ENCODE results near the gene KDM4D. TPM values are rescaled to one million over a fixed set of nuclear protein-coding genes. Genes with fewer than 3 reads are reported as not detected.

KDM4D gene
- total RNA-seq, 1 donor from 2014 or later, result 1.2 TPM

DNA sequence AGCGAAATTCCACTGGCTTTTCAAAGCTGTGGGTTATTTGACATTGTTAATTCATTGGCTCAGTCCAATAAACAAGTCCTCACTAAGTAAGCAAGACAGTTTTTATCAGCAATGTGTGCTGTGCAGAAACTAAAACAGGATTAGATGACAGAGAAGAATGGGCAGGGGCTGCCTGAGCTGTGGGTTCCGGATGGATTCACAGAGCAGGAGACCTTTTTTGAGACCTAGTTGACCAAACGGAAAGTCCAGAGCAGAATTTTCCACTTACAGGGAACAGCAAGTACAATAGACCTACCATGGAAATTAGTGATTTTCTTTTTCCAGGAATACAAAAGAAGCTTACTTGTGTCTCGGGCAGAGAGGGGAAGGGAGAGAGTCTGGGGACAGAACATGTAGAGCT is 70.5 kb downstream of the KDM4D start:
- Mint-ChIP-seq H3K27me3 (peaks cover 4% of the 10 kb centered on the region), H3K9me3 (ENCODE audit: low read depth) (no peaks in the 10 kb centered on the region), H3K4me1 (ENCODE audit: low read depth) (peaks cover 11% of the 10 kb centered on the region), H3K27ac (no peak overlapping the region), H3K36me3 (ENCODE audit: insufficient read depth) (no peaks in the 10 kb centered on the region), H3K4me3 (ENCODE audit: low read depth) (no peak overlapping the region)
- no peak for DNase-seq (ENCODE audit: low spot score, unreplicated experiment)
- TF ChIP-seq, protein P1, sequence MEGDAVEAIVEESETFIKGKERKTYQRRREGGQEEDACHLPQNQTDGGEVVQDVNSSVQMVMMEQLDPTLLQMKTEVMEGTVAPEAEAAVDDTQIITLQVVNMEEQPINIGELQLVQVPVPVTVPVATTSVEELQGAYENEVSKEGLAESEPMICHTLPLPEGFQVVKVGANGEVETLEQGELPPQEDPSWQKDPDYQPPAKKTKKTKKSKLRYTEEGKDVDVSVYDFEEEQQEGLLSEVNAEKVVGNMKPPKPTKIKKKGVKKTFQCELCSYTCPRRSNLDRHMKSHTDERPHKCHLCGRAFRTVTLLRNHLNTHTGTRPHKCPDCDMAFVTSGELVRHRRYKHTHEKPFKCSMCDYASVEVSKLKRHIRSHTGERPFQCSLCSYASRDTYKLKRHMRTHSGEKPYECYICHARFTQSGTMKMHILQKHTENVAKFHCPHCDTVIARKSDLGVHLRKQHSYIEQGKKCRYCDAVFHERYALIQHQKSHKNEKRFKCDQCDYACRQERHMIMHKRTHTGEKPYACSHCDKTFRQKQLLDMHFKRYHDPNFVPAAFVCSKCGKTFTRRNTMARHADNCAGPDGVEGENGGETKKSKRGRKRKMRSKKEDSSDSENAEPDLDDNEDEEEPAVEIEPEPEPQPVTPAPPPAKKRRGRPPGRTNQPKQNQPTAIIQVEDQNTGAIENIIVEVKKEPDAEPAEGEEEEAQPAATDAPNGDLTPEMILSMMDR (IDR thresholded peaks at IDR 0.05; ENCODE audit: unreplicated experiment), result no peak

DNA sequence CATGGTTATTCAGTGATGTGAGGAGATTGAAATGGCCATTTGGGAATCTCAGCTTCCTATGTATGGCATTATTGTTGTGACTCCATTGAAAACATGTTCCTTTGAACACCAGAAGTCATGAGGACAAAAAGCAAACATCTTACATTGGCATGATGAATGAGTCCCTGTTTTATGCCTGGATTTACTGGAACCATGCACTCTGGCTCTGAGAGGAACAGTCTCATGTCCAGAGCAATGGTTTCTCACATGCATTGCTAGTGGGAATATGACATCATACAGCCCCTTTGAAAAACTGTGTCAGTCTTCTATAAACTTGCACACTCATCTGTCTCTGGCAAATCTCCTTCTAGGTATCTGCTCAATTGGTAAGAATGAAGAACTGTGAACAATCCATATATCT is 72.3 kb downstream of the KDM4D start:
- Mint-ChIP-seq H3K9me3 (ENCODE audit: low read depth) (no peaks in the 10 kb centered on the region), H3K27me3 (peaks cover 4% of the 10 kb centered on the region), H3K4me3 (ENCODE audit: low read depth) (no peak overlapping the region), H3K4me1 (ENCODE audit: low read depth) (peaks cover 11% of the 10 kb centered on the region), H3K36me3 (ENCODE audit: insufficient read depth) (no peaks in the 10 kb centered on the region), H3K27ac (no peak overlapping the region)
- TF ChIP-seq, protein P1 (IDR thresholded peaks at IDR 0.05; ENCODE audit: unreplicated experiment), result no peak
- no peak for DNase-seq (ENCODE audit: low spot score, unreplicated experiment)

Other genes with a start within 250 kb of the KDM4D start
- 44.8 and 45.8 TPM in 2 replicates for gene AMOTL1, start 205.4 kb upstream of the KDM4D start, total RNA-seq
- 74.7 and 74.9 TPM in 2 replicates for gene CWC15, start 153 bp upstream of the KDM4D start, total RNA-seq
- gene KDM4E, start 51.5 kb downstream of the KDM4D start, total RNA-seq, result not detected in 2 replicates
- gene KDM4F, start 75.7 kb downstream of the KDM4D start, total RNA-seq, result not detected in 2 replicates
- 42.4 and 43.4 TPM in 2 replicates for gene SRSF8, start 93.2 kb downstream of the KDM4D start, total RNA-seq
- 2.1 and 2.7 TPM in 2 replicates for gene ENDOD1, start 116.1 kb downstream of the KDM4D start, total RNA-seq